GM23248 (cell line): ENCODE measurements around the gene ROM1. TPM values are rescaled to one million over a fixed set of nuclear protein-coding genes. Genes with fewer than 3 reads are reported as not detected.
A peak's percentile ranks its signal among the peaks of the same experiment; 100 is the strongest.
"Not testable (repeated sequence)": the region's sequence is repeated elsewhere in the genome, so short reads cannot be mapped to it uniquely, and the experiment has no call there.

Source experiments
- DNase-seq: peaks from one replicate; pipeline ENCODE4 v3.0.0-alpha.2; 2015
- H2AFZ ChIP-seq: fragments of 200-600 bp; sonication (generic); 2 replicates; pipeline ENCODE4 v1.6.1; 2016; ENCODE audit warnings: antibody characterized with exemption
- H3F3A ChIP-seq: fragments of 200-600 bp; sonication (generic); 2 replicates; pipeline ENCODE4 v1.6.1; 2016; ENCODE audit warnings: mild to moderate bottlenecking, antibody characterized with exemption, mixed run types; ENCODE audit not compliant: insufficient read depth
- H3K27ac ChIP-seq: fragments of 200-600 bp; sonication (generic); 2 replicates; pipeline ENCODE4 v1.5.1; 2016; ENCODE audit warnings: mild to moderate bottlenecking
- H3K27me3 ChIP-seq: fragments of 200-600 bp; sonication (generic); replicated peaks from 2 replicates; pipeline ENCODE4 v1.6.1; 2016; ENCODE audit warnings: mild to moderate bottlenecking; ENCODE audit not compliant: insufficient read depth
- H3K36me3 ChIP-seq: fragments of 200-600 bp; sonication (generic); 2 replicates; pipeline ENCODE4 v1.6.1; 2016; ENCODE audit warnings: low read depth, mild to moderate bottlenecking
- H3K4me1 ChIP-seq: fragments of 200-600 bp; sonication (generic); 2 replicates; pipeline ENCODE4 v1.6.1; 2016; ENCODE audit warnings: mild to moderate bottlenecking; ENCODE audit not compliant: insufficient read depth
- H3K4me2 ChIP-seq: fragments of 200-600 bp; sonication (generic); one replicate; pipeline ENCODE4 v1.6.1; 2016; ENCODE audit warnings: mild to moderate bottlenecking; ENCODE audit not compliant: unreplicated experiment
- H3K4me3 ChIP-seq: fragments of 200-600 bp; sonication (generic); 2 replicates; pipeline ENCODE4 v1.5.1; 2016; ENCODE audit warnings: mild to moderate bottlenecking
- H3K79me2 ChIP-seq: fragments of 200-600 bp; sonication (generic); 2 replicates; pipeline ENCODE4 v1.6.1; 2016; ENCODE audit warnings: mild to moderate bottlenecking; ENCODE audit not compliant: insufficient read depth
- H3K9ac ChIP-seq: fragments of 200-600 bp; sonication (generic); 2 replicates; pipeline ENCODE4 v1.6.1; 2016; ENCODE audit warnings: mild to moderate bottlenecking
- H3K9me2 ChIP-seq: fragments of 200-600 bp; sonication (generic); 2 replicates; pipeline ENCODE4 v1.6.1; 2016; ENCODE audit warnings: mixed run types, mild to moderate bottlenecking, moderate library complexity; ENCODE audit not compliant: insufficient read depth
- H3K9me3 ChIP-seq: fragments of 200-600 bp; sonication (generic); one replicate; pipeline ENCODE4 v1.6.1; 2017; ENCODE audit warnings: low read depth
- H4K20me1 ChIP-seq: fragments of 200-600 bp; sonication (generic); 2 replicates; pipeline ENCODE4 v1.6.0; 2016; ENCODE audit not compliant: insufficient read depth
- EZH2 ChIP-seq: fragments of 200-600 bp; sonication (generic); IDR thresholded peaks from 2 replicates; pipeline ENCODE4 v1.6.1; 2018; ENCODE audit warnings: antibody characterized with exemption, mild to moderate bottlenecking; ENCODE audit not compliant: insufficient read depth, poor library complexity, severe bottlenecking
- EZH2phosphoT487 ChIP-seq: fragments of 200-600 bp; sonication (generic); IDR thresholded peaks from 2 replicates; pipeline ENCODE4 v1.6.1; 2018; ENCODE audit warnings: antibody characterized with exemption, moderate library complexity, mild to moderate bottlenecking, low read depth; ENCODE audit not compliant: insufficient read depth
- WGBS, 2 experiments: methylation state at CpG; one replicate each; pipeline ENCODE4 v1.1.6; 2015 to 2017; ENCODE audit warnings: low lambda C conversion rate in 2 of 2, low coverage in 1 of 2; ENCODE audit errors: missing lambda C conversion rate in 2 of 2; 5-methylcytosine and 5-hydroxymethylcytosine counted together
- in situ Hi-C: fragments of 300-500 bp; cut with MboI; formaldehyde crosslinking; loops from 2 replicates; pipeline ENCODE4 v1.15.0; 2020
- polyA plus RNA-seq: library from polyadenylated mRNA; unstranded; fragments of >200 nt; fragmentation: Nextera tagmentation; extraction: Ambion mirVana; gene quantifications from 2 replicates; pipeline ENCODE4 v1.2.1, GENCODE V29; 2016
- total RNA-seq: library from RNA; depleted of rRNA; stranded (reverse); fragments of >200 nt; shearing (Covaris generic); gene quantifications from 2 replicates; pipeline ENCODE4 v1.2.3, GENCODE V29; 2014

Gene ROM1
- total and polyA plus RNA-seq, 2 experiments from 2014 or later = 5.4 to 6.5 TPM

DNA sequence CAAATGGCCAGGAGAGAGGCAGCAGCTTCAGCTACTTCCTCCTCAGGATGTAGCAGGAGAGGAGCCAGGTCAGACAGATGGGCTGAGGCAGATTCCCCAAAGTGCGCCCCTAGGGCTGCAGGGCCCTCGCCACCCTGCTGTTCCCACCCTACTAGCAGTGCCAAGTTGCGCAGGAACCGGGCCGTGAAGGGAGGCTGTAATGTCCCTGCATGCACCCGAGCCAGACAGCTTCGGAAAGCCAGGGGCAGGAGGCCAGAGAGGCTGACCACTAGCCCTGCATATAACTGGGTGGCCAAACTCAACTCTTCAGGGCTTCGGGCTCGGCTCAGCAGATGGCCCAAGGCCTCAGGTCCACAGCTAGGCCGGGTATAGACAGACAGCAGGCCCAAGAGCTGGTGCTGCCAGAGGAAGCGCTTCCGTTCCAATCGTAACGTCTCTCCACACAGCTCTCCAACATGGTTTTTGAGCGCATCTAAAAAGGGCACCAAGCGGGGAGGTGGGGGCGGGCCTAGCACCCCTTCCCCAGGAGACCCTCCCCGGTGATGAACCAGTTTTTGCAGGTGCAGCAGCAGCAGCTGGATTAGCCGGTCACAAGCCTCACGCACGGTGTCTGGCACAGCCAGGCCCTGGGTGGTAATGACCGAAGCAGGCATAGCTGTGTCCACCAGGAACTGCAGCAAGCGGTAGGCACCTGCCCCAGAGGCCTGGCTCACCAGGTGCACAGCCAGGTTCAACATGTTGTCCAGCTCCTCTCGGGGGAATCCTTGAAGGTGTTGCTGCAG is 35.3 kb downstream of the ROM1 start:
- TF ChIP-seq EZH2 = no peak
- no peak for TF ChIP-seq EZH2phosphoT487
- Histone ChIP-seq H3K4me3 (no peak overlapping the region), H3K27me3 (no peaks in the 10 kb centered on the region), H3K9me2 (no peaks in the 10 kb centered on the region), H3K9me3 (no peaks in the 10 kb centered on the region), H3F3A (peaks cover 10% of the 10 kb centered on the region; the same call in 1 of the 2 replicates), H3K79me2 (peaks cover 73% of the 10 kb centered on the region), H3K36me3 (no peaks in the 10 kb centered on the region; the same call in 1 of the 2 replicates), H3K27ac (no peak overlapping the region; the same call in 1 of the 2 replicates), H3K4me2 (no peak overlapping the region), H4K20me1 (no peaks in the 10 kb centered on the region), H3K9ac (0 out of 2 replicates have a peak overlapping the region, but pooled peaks have one; percentile 13), H3K4me1 (peaks cover 25% of the 10 kb centered on the region), H2AFZ (no peak overlapping the region)
- 85 to 87% methylated on average over 24 of the region's 24 CpGs for WGBS, 2 experiments
- in situ Hi-C loops = no loop called here
- no peak for DNase-seq

DNA sequence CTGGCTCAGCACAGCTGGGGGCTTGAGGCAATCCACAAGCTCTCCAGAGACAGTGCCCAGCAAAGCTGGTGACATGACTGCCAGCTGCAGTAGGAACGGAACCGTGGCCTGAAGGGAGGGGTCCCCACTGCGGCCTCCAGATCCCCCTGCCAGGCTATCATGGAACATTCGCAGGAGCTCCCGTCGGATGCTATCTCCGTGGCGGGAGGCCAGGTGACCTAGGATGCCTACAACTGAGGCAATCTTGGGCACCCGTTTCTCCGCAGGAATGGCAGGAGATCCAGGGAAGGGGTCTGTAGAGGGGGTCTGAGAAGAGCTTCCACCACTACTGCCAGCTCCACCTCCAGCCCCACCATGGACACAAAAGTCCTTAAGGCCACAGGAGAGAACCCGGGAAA is 35.9 kb downstream of the ROM1 start:
- H3K79me2 ChIP-seq = peaks cover 67% of the 10 kb centered on the region
- in situ Hi-C loops = no loop called here
- no peak overlapping the region for H3K4me2 ChIP-seq
- peaks cover 25% of the 10 kb centered on the region for H3K4me1 ChIP-seq
- no peaks in the 10 kb centered on the region for H3K9me2 ChIP-seq
- H2AFZ ChIP-seq = no peak overlapping the region
- no peak for DNase-seq
- H4K20me1 ChIP-seq = no peaks in the 10 kb centered on the region
- H3K27ac ChIP-seq = no peak overlapping the region
- no peaks in the 10 kb centered on the region for H3K9me3 ChIP-seq
- WGBS, 2 experiments = 82 to 83% methylated on average over 11 of the region's 11 CpGs
- peaks cover 10% of the 10 kb centered on the region; the same call in 1 of the 2 replicates for H3F3A ChIP-seq
- H3K36me3 ChIP-seq = no peaks in the 10 kb centered on the region; the same call in 1 of the 2 replicates
- no peak overlapping the region for H3K4me3 ChIP-seq
- TF ChIP-seq EZH2 = no peak
- no peak for TF ChIP-seq EZH2phosphoT487
- no peak overlapping the region for H3K9ac ChIP-seq
- H3K27me3 ChIP-seq = no peaks in the 10 kb centered on the region

DNA sequence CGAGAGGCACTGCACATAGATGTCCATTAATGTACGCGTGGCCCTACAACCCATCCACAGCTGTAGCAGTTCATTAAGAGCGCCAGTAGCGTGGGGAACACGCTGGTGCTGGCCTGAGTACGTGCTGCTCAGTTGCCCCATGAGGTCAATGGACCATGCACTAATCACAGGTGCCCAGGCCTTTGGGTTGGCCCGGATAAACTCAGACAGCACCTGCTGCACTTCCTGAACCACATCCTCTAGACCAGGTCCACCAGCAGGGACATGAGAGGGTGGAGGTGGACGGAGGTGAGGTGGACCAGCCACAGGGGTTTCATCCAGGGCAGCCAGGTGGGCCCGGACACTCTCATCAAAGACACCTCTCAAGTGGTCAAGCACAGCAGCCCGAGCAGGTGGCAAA is 36.4 kb downstream of the ROM1 start:
- Histone ChIP-seq H4K20me1 (no peaks in the 10 kb centered on the region), H3K4me1 (peaks cover 25% of the 10 kb centered on the region), H3F3A (peaks cover 10% of the 10 kb centered on the region; the same call in 1 of the 2 replicates), H3K9me2 (no peaks in the 10 kb centered on the region), H3K9me3 (no peaks in the 10 kb centered on the region), H3K9ac (no peak overlapping the region), H3K4me3 (no peak overlapping the region), H3K27me3 (no peaks in the 10 kb centered on the region), H3K27ac (no peak overlapping the region), H3K36me3 (no peaks in the 10 kb centered on the region; the same call in 1 of the 2 replicates), H3K4me2 (no peak overlapping the region), H2AFZ (no peak overlapping the region), H3K79me2 (peaks cover 62% of the 10 kb centered on the region)
- WGBS, 2 experiments = 89 to 90% methylated on average over 11 of the region's 11 CpGs
- no peak for TF ChIP-seq EZH2
- no peak for DNase-seq
- in situ Hi-C loops = no loop called here

DNA sequence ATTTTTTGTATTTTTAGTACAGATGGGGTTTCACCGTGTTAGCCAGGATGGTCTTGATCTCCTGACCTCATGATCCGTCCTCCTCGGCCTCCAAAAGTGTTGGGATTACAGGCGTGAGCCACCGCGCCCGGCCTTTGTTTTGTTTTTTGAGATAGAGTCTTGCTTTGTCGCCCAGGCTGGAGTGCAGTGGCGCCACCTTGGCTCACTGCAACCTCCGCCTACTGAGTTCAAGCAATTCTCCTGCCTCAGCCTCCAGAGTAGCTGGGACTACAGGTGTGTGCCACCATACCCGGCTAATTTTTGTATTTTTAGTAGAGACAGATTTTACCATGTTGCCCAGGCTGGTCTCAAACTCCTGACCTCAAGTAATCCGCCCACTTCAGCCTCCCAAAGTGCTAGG is 37.2 kb downstream of the ROM1 start:
- in situ Hi-C loops = not testable (repeated sequence)

More for the DNA sequence above, 37.2 kb downstream of the ROM1 start:
- not testable (repeated sequence) for H3K4me3 ChIP-seq, H4K20me1 ChIP-seq, H3K9me2 ChIP-seq, H3K36me3 ChIP-seq, H3K9me3 ChIP-seq, DNase-seq, H3K4me2 ChIP-seq, H3K27ac ChIP-seq, H3K27me3 ChIP-seq, H2AFZ ChIP-seq, H3K9ac ChIP-seq
- WGBS, 2 experiments = 94% methylated on average over 12 of the region's 12 CpGs
- peaks cover 10% of the 10 kb centered on the region; the same call in 1 of the 2 replicates for H3F3A ChIP-seq
- H3K79me2 ChIP-seq = peaks cover 54% of the 10 kb centered on the region
- peaks cover 19% of the 10 kb centered on the region for H3K4me1 ChIP-seq
